ENCODE results near the gene KRTAP5-9. TPM values are rescaled to one million over a fixed set of nuclear protein-coding genes. Genes with fewer than 3 reads are reported as not detected.

Gene KRTAP5-9
- total RNA-seq = not detected in 2 replicates

GRCh38 chr11:71548120-71548519 lies at the start of gene KRTAP5-9:
TSS of gene KRTAP5-9 (plus strand) at chr11:71548420. CDS start at chr11:71548658, 238 bp downstream.

GRCh38 chr11:71526796-71527575 lies 21.2 kb upstream of the KRTAP5-9 start, which contains the start of gene KRTAP5-7:
TSS of gene KRTAP5-7 (plus strand) at chr11:71527267. CDS start at chr11:71527301, 34 bp downstream.

GRCh38 chr11:71537977-71538665 lies 10.1 kb upstream of the KRTAP5-9 start, which contains the start of gene KRTAP5-8:
TSS of gene KRTAP5-8 (plus strand) at chr11:71538025. CDS start at chr11:71538056, 31 bp downstream.

GRCh38 chr11:71565263-71565662 lies 17.0 kb downstream of the KRTAP5-9 start, which contains the start of gene KRTAP5-10:
TSS of gene KRTAP5-10 (plus strand) at chr11:71565563. CDS start at chr11:71565588, 25 bp downstream.

GRCh38 chr11:71582309-71582895 lies 34.2 kb downstream of the KRTAP5-9 start, which contains the start of gene KRTAP5-11:
TSS of gene KRTAP5-11 (minus strand) at chr11:71582875. CDS start at chr11:71582837, 38 bp downstream.

Small RNA genes lying within 50 kb of the gene (small RNA-seq; reads per million reads assigned to genes)
- not detected for gene AP000867.1 (ENCODE audit: low replicate concordance)
- gene KRTAP5-14P (ENCODE audit: low replicate concordance) = not detected

Other genes with a start within 250 kb of the KRTAP5-9 start
- gene DHCR7, start 100.0 kb upstream of the KRTAP5-9 start, total RNA-seq = 54.8 and 241 TPM in 2 replicates
- 68.9 and 91.0 TPM in 2 replicates for gene NADSYN1, start 95.2 kb upstream of the KRTAP5-9 start, total RNA-seq
- gene KRTAP5-7, start 21.2 kb upstream of the KRTAP5-9 start, total RNA-seq = not detected in 2 replicates
- not detected in 2 replicates for gene KRTAP5-8, start 10.4 kb upstream of the KRTAP5-9 start, total RNA-seq
- gene KRTAP5-10, start 17.1 kb downstream of the KRTAP5-9 start, total RNA-seq = not detected in 2 replicates
- gene KRTAP5-11, start 34.5 kb downstream of the KRTAP5-9 start, total RNA-seq = not detected in 2 replicates